ENCODE measurements around the gene ARHGAP26. TPM values are rescaled to one million over a fixed set of nuclear protein-coding genes. Genes with fewer than 3 reads are reported as not detected.
A peak's percentile ranks its signal among the peaks of the same experiment; 100 is the strongest.

ARHGAP26 gene
- total RNA-seq, 4 donors from 2014 or later, result 22.3 to 40.7 (median 28.2) TPM

DNA sequence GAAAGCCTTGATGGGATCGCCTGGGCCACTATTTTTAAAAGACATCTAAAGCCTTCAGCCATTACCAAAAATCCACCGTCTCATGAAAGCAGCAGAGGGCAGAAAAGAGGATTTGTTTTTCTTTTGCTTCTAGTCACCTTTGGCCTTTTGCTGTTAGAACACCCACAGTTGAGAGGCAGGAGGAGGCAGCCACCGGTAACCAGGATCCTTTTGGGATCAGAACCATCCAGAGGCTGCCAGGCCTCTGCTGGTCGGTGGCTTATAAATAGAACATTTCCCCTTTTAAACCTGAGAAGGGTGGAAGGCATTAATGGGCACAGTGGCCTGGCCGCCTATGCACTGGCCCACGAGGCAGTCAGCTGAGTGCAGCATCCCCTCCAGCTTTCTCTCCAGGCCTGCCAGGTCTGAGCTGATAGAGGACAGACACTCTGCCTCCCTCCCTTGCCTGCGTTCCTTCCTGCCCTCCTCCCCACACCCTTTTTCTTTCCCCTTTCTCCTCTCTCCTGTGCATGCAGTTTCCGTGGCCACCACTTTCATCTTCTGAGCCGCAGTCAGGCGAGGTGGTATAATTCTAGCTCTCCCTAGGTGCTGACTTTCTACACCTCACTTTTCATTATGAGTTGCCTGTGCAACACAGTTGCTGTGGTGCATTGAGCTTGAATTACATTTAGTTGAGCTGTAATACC, 253.4 kb downstream of the ARHGAP26 start:
- H3K9me3 ChIP-seq, result no peaks in the 10 kb centered on the region
- no peak overlapping the region for H3K4me3 ChIP-seq
- no peaks in the 10 kb centered on the region for H3K27me3 ChIP-seq
- TF ChIP-seq POLR2AphosphoS5 (IDR thresholded peaks at IDR 0.05) (peak; percentile 50 to 67), EP300 (IDR thresholded peaks at IDR 0.05) (no peak)
- TF ChIP-seq, protein P1, sequence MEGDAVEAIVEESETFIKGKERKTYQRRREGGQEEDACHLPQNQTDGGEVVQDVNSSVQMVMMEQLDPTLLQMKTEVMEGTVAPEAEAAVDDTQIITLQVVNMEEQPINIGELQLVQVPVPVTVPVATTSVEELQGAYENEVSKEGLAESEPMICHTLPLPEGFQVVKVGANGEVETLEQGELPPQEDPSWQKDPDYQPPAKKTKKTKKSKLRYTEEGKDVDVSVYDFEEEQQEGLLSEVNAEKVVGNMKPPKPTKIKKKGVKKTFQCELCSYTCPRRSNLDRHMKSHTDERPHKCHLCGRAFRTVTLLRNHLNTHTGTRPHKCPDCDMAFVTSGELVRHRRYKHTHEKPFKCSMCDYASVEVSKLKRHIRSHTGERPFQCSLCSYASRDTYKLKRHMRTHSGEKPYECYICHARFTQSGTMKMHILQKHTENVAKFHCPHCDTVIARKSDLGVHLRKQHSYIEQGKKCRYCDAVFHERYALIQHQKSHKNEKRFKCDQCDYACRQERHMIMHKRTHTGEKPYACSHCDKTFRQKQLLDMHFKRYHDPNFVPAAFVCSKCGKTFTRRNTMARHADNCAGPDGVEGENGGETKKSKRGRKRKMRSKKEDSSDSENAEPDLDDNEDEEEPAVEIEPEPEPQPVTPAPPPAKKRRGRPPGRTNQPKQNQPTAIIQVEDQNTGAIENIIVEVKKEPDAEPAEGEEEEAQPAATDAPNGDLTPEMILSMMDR (IDR thresholded peaks at IDR 0.05), result peak in 2 of 3 experiments; percentile 13 to 26
- WGBS, result 38% methylated on average over 10 of the region's 10 CpGs
- no peak for DNase-seq (ENCODE audit: extremely low spot score)
- intact Hi-C loops (cut with DNase I), result no loop called here
- peaks cover 25 to 35% (median 26%) of the 10 kb centered on the region in 4 donors for H3K4me1 ChIP-seq
- H3K27ac ChIP-seq (replicated peaks in 1 of 4), result peak overlapping the region; percentile 54 to 75 (median 59)
- no peaks in the 10 kb centered on the region for H3K36me3 ChIP-seq

DNA sequence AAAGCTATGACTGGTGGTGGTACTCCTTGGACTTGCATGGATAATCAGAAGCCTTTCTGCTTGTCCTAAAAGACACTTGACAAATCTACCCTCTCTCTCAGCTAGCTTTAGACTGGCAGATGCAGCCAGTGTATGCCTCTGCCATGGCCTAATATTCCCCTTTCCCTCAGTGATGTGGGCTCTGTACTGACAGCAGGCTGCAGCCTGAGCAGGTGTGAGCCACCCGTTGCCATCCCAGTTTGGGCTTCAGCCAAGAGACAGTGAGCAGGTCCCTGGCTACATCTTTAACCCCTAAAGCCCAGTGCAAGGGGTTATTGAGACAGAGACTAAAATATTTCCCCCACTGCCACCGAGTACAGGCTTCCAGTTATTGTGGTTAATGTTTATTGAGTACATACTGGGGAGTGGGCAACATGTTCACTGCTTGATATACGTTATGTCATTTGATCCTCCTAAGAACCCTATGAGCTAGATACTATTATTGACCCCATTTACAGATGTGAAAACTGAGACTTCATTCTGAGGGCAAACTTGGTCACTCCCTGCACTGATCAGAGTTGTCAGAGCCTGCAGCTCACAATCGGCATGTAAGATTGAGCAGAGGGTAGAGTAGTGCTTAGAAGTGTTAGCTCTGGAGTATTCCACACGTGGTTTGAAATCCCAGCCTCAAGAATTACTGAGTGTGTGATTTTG, 254.2 kb downstream of the ARHGAP26 start:
- Histone ChIP-seq H3K4me1 (peaks cover 25 to 35% (median 26%) of the 10 kb centered on the region in 4 donors), H3K27me3 (no peaks in the 10 kb centered on the region), H3K4me3 (no peak overlapping the region), H3K36me3 (no peaks in the 10 kb centered on the region), H3K27ac (replicated peaks in 1 of 4) (peak overlapping the region; percentile 54 to 75 (median 59)), H3K9me3 (no peaks in the 10 kb centered on the region)
- TF ChIP-seq, protein P1 (IDR thresholded peaks at IDR 0.05), result no peak
- no peak for TF ChIP-seq EP300 (IDR thresholded peaks at IDR 0.05)
- no peak for TF ChIP-seq POLR2AphosphoS5 (IDR thresholded peaks at IDR 0.05)
- no peak for TF ChIP-seq POLR2A (IDR thresholded peaks at IDR 0.05; ENCODE audit: low read depth)
- intact Hi-C loops (cut with DNase I), result no loop called here
- DNase-seq (ENCODE audit: extremely low spot score), result no peak
- WGBS, result 84% methylated on average over 5 of the region's 5 CpGs

DNA sequence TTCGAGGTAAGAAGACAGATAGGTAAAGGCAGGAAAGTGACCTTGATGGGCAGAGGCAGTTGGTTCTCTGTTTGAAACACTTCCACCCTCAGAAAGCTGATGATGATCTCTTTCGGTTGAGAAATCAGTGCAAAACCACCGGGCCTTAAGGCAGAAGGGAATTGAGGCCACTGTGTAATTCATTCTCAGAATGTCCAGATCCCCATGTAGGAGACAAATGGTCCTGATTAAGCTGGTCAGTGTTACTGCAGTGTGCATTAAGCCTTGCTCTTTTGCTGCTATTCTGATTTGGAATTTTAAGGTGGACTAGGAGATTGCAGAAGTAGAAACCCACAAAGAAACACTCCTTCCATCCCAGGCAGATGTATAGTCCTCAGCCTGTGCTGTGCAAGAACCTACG, 255.2 kb downstream of the ARHGAP26 start:
- H3K4me3 ChIP-seq, result no peak overlapping the region
- no peaks in the 10 kb centered on the region for H3K27me3 ChIP-seq
- TF ChIP-seq POLR2A (IDR thresholded peaks at IDR 0.05; ENCODE audit: low read depth) (no peak), POLR2AphosphoS5 (IDR thresholded peaks at IDR 0.05) (no peak), EP300 (IDR thresholded peaks at IDR 0.05) (no peak)
- TF ChIP-seq, protein P1 (IDR thresholded peaks at IDR 0.05), result no peak
- H3K36me3 ChIP-seq, result no peaks in the 10 kb centered on the region
- DNase-seq (ENCODE audit: extremely low spot score), result no peak
- intact Hi-C loops (cut with DNase I), result loop anchor here (5.0 kb wide), 2 partner anchors 37 to 52 kb away; no protein-coding TSS in a partner anchor
- peaks cover 19 to 35% (median 26%) of the 10 kb centered on the region in 4 donors for H3K4me1 ChIP-seq
- H3K9me3 ChIP-seq, result no peaks in the 10 kb centered on the region
- peak overlapping the region in 1 of 4 donors; percentile 4 for H3K27ac ChIP-seq (replicated peaks in 1 of 4)
- 67% methylated on average over 4 of the region's 4 CpGs for WGBS

DNA sequence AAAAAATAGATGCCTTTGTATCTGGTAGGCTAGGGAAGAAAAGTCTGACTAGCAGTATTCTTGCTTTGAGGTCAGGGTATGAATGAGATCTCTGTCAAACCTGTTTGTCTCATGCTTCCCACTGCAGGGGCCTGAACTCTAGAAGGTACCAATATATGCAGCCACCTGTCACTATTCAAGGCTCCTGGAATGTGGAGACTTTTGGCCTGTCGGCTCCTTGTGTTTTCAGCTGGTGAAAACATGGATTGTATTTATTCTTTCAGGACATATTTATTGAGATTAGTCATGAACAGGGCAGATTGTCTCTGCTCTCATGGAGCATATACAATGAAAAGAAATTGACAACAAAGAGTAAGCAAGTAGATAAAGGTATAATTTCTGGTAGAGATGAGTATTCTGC, 255.8 kb downstream of the ARHGAP26 start:
- 83% methylated on average over 1 of the region's 1 CpG for WGBS
- Histone ChIP-seq H3K27me3 (no peaks in the 10 kb centered on the region), H3K4me3 (no peak overlapping the region), H3K4me1 (peaks cover 19 to 35% (median 26%) of the 10 kb centered on the region in 4 donors), H3K36me3 (no peaks in the 10 kb centered on the region), H3K9me3 (no peaks in the 10 kb centered on the region), H3K27ac (replicated peaks in 1 of 4) (no peak overlapping the region)
- intact Hi-C loops (cut with DNase I), result loop anchor here (5.0 kb wide), 2 partner anchors 36 to 51 kb away; no protein-coding TSS in a partner anchor
- no peak for TF ChIP-seq EP300 (IDR thresholded peaks at IDR 0.05)
- TF ChIP-seq, protein P1 (IDR thresholded peaks at IDR 0.05), result no peak
- no peak for TF ChIP-seq POLR2AphosphoS5 (IDR thresholded peaks at IDR 0.05)
- TF ChIP-seq POLR2A (IDR thresholded peaks at IDR 0.05; ENCODE audit: low read depth), result no peak
- no peak for DNase-seq (ENCODE audit: extremely low spot score)
